NCI-H187 treated with DMSO at 0.1 percent for 48 hours (cell line): ENCODE results near the gene BIN1.
"Not testable (repeated sequence)": the region's sequence is repeated elsewhere in the genome, so short reads cannot be mapped to it uniquely, and the experiment has no call there.

Experiments
- DNase-seq: peaks from one replicate; lab custom pipeline; 2025; lab: John Stamatoyannopoulos, UW

The BIN1 gene

GRCh38 chr2:127046579-127046978, 60.4 kb downstream of the BIN1 start:
- DNase-seq = no peak

GRCh38 chr2:127045792-127046501, 61.0 kb downstream of the BIN1 start:
- no peak for DNase-seq

GRCh38 chr2:127044977-127045661, 61.8 kb downstream of the BIN1 start:
- DNase-seq = no peak

- no peak for DNase-seq
Measured at GRCh38 chr2:127044165-127044718, 62.7 kb downstream of the BIN1 start.

GRCh38 chr2:127043367-127044164, 63.4 kb downstream of the BIN1 start:
- no peak for DNase-seq

GRCh38 chr2:127041259-127041970, 65.5 kb downstream of the BIN1 start:
- DNase-seq = no peak

GRCh38 chr2:127040169-127040568, 66.8 kb downstream of the BIN1 start:
- no peak for DNase-seq

- no peak for DNase-seq
Measured at GRCh38 chr2:127039387-127040031, 67.4 kb downstream of the BIN1 start.

GRCh38 chr2:127037476-127037875, 69.5 kb downstream of the BIN1 start:
- no peak for DNase-seq

GRCh38 chr2:127034883-127035611, 71.9 kb downstream of the BIN1 start:
- no peak for DNase-seq

GRCh38 chr2:127034051-127034450, 72.9 kb downstream of the BIN1 start:
- no peak for DNase-seq

GRCh38 chr2:127032621-127033020, 74.3 kb downstream of the BIN1 start:
- DNase-seq = no peak

GRCh38 chr2:127029350-127030051, 77.5 kb downstream of the BIN1 start:
- DNase-seq = no peak

GRCh38 chr2:127028745-127029144, 78.2 kb downstream of the BIN1 start:
- DNase-seq = not testable (repeated sequence)

- no peak for DNase-seq
Measured at GRCh38 chr2:127027715-127028114, 79.2 kb downstream of the BIN1 start.

GRCh38 chr2:127025359-127026166, 81.4 kb downstream of the BIN1 start:
- DNase-seq = peak; percentile 39

GRCh38 chr2:127024769-127025358, 82.1 kb downstream of the BIN1 start:
- DNase-seq = no peak

- DNase-seq = no peak
Measured at GRCh38 chr2:127023504-127023903, 83.5 kb downstream of the BIN1 start.

GRCh38 chr2:127022817-127023216, 84.1 kb downstream of the BIN1 start:
- no peak for DNase-seq
